DMS 273 (cell line): Measurements from ENCODE around the gene STAT5B.

ENCODE experiments used
- DNase-seq: peaks from one replicate; lab custom pipeline; 2025; ENCODE audit not compliant: unreplicated experiment; lab: John Stamatoyannopoulos, UW

The STAT5B gene

GRCh38 chr17:42286411-42287221 is 10.4 kb upstream of the STAT5B start:
- DNase-seq, result peak; percentile 83

GRCh38 chr17:42285346-42286050 is 9.3 kb upstream of the STAT5B start:
- no peak for DNase-seq

GRCh38 chr17:42284566-42284965 is 8.4 kb upstream of the STAT5B start:
- no peak for DNase-seq

- no peak for DNase-seq
Observed at GRCh38 chr17:42284024-42284369, 7.8 kb upstream of the STAT5B start.

- no peak for DNase-seq
Observed at GRCh38 chr17:42283241-42284023, 7.2 kb upstream of the STAT5B start.

GRCh38 chr17:42282478-42283080 is 6.4 kb upstream of the STAT5B start:
- no peak for DNase-seq

GRCh38 chr17:42281571-42282096 is 5.4 kb upstream of the STAT5B start:
- DNase-seq, result no peak

- no peak for DNase-seq
Observed at GRCh38 chr17:42279776-42280630, 3.8 kb upstream of the STAT5B start.

GRCh38 chr17:42277342-42277712 is 1.1 kb upstream of the STAT5B start:
- DNase-seq, result no peak

GRCh38 chr17:42276609-42277341 is 584 bp upstream of the STAT5B start:
- peak; percentile 48 for DNase-seq

- peak; percentile 66 for DNase-seq
Observed at GRCh38 chr17:42275527-42276358, 448 bp downstream of the STAT5B start.

- no peak for DNase-seq
Observed at GRCh38 chr17:42274812-42275526, 1.2 kb downstream of the STAT5B start.

GRCh38 chr17:42274253-42274542 is 2.0 kb downstream of the STAT5B start:
- DNase-seq, result no peak

- DNase-seq, result no peak
Observed at GRCh38 chr17:42273474-42274252, 2.5 kb downstream of the STAT5B start.

- no peak for DNase-seq
Observed at GRCh38 chr17:42272162-42272907, 3.9 kb downstream of the STAT5B start.

GRCh38 chr17:42271779-42272035 is 4.5 kb downstream of the STAT5B start:
- DNase-seq, result no peak
